ENCODE measurements around the gene MLLT10.
"Not testable (repeated sequence)": the region's sequence is repeated elsewhere in the genome, so short reads cannot be mapped to it uniquely, and the experiment has no call there.

The MLLT10 gene

GRCh38 chr10:21707498-21707897, 173.5 kb downstream of the MLLT10 start:
- no peak for DNase-seq

- no peak for DNase-seq
These were observed 178.9 kb downstream of the MLLT10 start for GRCh38 chr10:21712975-21713374.

- DNase-seq, result no peak
These were observed 181.6 kb downstream of the MLLT10 start for GRCh38 chr10:21715531-21716195.

GRCh38 chr10:21717437-21718054, 183.5 kb downstream of the MLLT10 start:
- not testable (repeated sequence) for DNase-seq

- no peak for DNase-seq
These were observed 185.5 kb downstream of the MLLT10 start for GRCh38 chr10:21719502-21719901.

- DNase-seq, result no peak
These were observed 186.1 kb downstream of the MLLT10 start for GRCh38 chr10:21720090-21720489.

- DNase-seq, result no peak
These were observed 187.1 kb downstream of the MLLT10 start for GRCh38 chr10:21721000-21721665.

GRCh38 chr10:21722209-21722608, 188.2 kb downstream of the MLLT10 start:
- no peak for DNase-seq

GRCh38 chr10:21724020-21724589, 190.1 kb downstream of the MLLT10 start:
- no peak for DNase-seq

- peak; percentile 95 for DNase-seq
These were observed 190.8 kb downstream of the MLLT10 start for GRCh38 chr10:21724687-21725367.

- DNase-seq, result no peak
These were observed 192.7 kb downstream of the MLLT10 start for GRCh38 chr10:21726601-21727225.

- DNase-seq, result no peak
These were observed 193.6 kb downstream of the MLLT10 start for GRCh38 chr10:21727452-21728168.

- DNase-seq, result no peak
These were observed 194.6 kb downstream of the MLLT10 start for GRCh38 chr10:21728618-21729017.

- DNase-seq, result peak; percentile 85
These were observed 198.2 kb downstream of the MLLT10 start for GRCh38 chr10:21732067-21732772.

- DNase-seq, result no peak
These were observed 199.7 kb downstream of the MLLT10 start for GRCh38 chr10:21733710-21734109.

GRCh38 chr10:21737106-21737505, 203.1 kb downstream of the MLLT10 start:
- no peak for DNase-seq

- DNase-seq, result no peak
These were observed 207.0 kb downstream of the MLLT10 start for GRCh38 chr10:21740989-21741388.

- DNase-seq, result no peak
These were observed 208.8 kb downstream of the MLLT10 start for GRCh38 chr10:21742740-21743412.

- no peak for DNase-seq
These were observed 210.2 kb downstream of the MLLT10 start for GRCh38 chr10:21744223-21744622.

- DNase-seq, result no peak
These were observed 212.1 kb downstream of the MLLT10 start for GRCh38 chr10:21746118-21746517.

- DNase-seq, result no peak
These were observed 213.8 kb downstream of the MLLT10 start for GRCh38 chr10:21747809-21748208.
